Neural progenitor cell (in vitro differentiated cells): ENCODE measurements around the gene CCDC134.

ENCODE experiments used
- EZH2phosphoT487 ChIP-seq: fragments of 200-600 bp; sonication (generic); IDR thresholded peaks from 2 replicates; pipeline ENCODE4 v1.6.1; 2017; ENCODE audit warnings: antibody characterized with exemption
- TF ChIP-seq, protein P1 (sequence below): fragments of 200-600 bp; sonication (generic); IDR thresholded peaks from 2 replicates; pipeline ENCODE4 v1.5.1; 2017; ENCODE audit warnings: antibody characterized with exemption, mild to moderate bottlenecking

DNA sequence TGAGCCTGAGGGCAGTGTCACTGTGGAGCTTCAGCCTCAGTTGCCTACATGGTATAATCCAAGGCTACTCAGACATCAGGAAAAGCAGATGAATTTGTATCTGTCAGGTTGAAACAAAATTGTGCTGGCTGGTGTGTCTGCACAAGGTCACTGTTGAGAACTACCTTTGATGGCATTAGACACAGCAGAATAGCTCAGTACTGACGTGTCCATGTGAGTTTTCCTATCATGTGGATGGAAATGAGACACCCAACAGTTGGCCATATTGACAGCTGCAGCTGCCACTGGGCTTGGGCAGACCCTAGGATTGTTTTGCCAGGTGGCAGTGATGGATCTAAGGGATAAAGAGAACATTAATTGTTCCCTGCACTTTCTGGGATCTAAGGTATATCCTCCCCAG is 15.8 kb downstream of the CCDC134 start:
- TF ChIP-seq, protein P1, sequence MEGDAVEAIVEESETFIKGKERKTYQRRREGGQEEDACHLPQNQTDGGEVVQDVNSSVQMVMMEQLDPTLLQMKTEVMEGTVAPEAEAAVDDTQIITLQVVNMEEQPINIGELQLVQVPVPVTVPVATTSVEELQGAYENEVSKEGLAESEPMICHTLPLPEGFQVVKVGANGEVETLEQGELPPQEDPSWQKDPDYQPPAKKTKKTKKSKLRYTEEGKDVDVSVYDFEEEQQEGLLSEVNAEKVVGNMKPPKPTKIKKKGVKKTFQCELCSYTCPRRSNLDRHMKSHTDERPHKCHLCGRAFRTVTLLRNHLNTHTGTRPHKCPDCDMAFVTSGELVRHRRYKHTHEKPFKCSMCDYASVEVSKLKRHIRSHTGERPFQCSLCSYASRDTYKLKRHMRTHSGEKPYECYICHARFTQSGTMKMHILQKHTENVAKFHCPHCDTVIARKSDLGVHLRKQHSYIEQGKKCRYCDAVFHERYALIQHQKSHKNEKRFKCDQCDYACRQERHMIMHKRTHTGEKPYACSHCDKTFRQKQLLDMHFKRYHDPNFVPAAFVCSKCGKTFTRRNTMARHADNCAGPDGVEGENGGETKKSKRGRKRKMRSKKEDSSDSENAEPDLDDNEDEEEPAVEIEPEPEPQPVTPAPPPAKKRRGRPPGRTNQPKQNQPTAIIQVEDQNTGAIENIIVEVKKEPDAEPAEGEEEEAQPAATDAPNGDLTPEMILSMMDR: no peak
- TF ChIP-seq EZH2phosphoT487: no peak
